Esophagus (tissue), 2 donors: ENCODE data around the gene TRAPPC5. TPM values are rescaled to one million over a fixed set of nuclear protein-coding genes. Genes with fewer than 3 reads are reported as not detected.

ENCODE experiments used
- H3K27ac ChIP-seq, 2 donors: one replicate each; pipeline ENCODE4 v1.5.1; 2013; ENCODE audit warnings: low read depth in 2 of 2, mild to moderate bottlenecking in 2 of 2, inconsistent platforms in 1 of 2, low read length in 1 of 2, moderate library complexity in 1 of 2
- H3K27me3 ChIP-seq, 2 donors: one replicate each; pipeline ENCODE4 v1.6.1; 2013; ENCODE audit warnings: low read length in 2 of 2, control low read depth in 1 of 2, mild to moderate bottlenecking in 1 of 2; ENCODE audit not compliant: insufficient read depth in 2 of 2, control insufficient read depth in 1 of 2
- H3K36me3 ChIP-seq, 2 donors: one replicate each; pipeline ENCODE4 v1.6.1; 2013; ENCODE audit warnings: low read length in 1 of 2; ENCODE audit not compliant: control insufficient read depth in 2 of 2, insufficient read depth in 2 of 2
- H3K4me1 ChIP-seq, 2 donors: one replicate each; pipeline ENCODE4 v1.6.1; 2013; ENCODE audit warnings: low read length in 1 of 2; ENCODE audit not compliant: control insufficient read depth in 2 of 2, insufficient read depth in 2 of 2
- H3K4me3 ChIP-seq, 2 donors: one replicate each; pipeline ENCODE4 v1.5.1; 2013; ENCODE audit warnings: low read length in 2 of 2, mild to moderate bottlenecking in 2 of 2, low read depth in 1 of 2, moderate library complexity in 1 of 2
- H3K9me3 ChIP-seq, 2 donors: one replicate each; pipeline ENCODE4 v1.6.1; 2013; ENCODE audit warnings: mild to moderate bottlenecking in 2 of 2, low read depth in 1 of 2, low read length in 1 of 2, moderate library complexity in 1 of 2; ENCODE audit not compliant: control insufficient read depth in 2 of 2, insufficient read depth in 1 of 2
- WGBS, 2 donors: extraction: QIAGEN DNeasy Blood & Tissue Kit; methylation state at CpG; one replicate each; pipeline ENCODE4 v1.1.7; 2013; 5-methylcytosine and 5-hydroxymethylcytosine counted together
- polyA plus RNA-seq, 2 donors: library from polyadenylated mRNA; stranded (reverse); fragments of 200-250 nt; gene quantifications; one replicate each; pipeline ENCODE4 v1.2.3, GENCODE V29; 2013
- donor health status: healthy with polysubstance abuse.
- donor health status: Bipolar disorder and iron deficiency.

The TRAPPC5 gene
- polyA plus RNA-seq, 2 donors = 133 to 137 TPM

- 76 to 77% methylated on average over 6 of the region's 6 CpGs for WGBS, 2 donors
- peaks cover 0 to 2% of the 10 kb centered on the region in 2 donors for H3K27me3 ChIP-seq
Measured at GRCh38 chr19:7720351-7720750, 39.7 kb downstream of the TRAPPC5 start.

DNA sequence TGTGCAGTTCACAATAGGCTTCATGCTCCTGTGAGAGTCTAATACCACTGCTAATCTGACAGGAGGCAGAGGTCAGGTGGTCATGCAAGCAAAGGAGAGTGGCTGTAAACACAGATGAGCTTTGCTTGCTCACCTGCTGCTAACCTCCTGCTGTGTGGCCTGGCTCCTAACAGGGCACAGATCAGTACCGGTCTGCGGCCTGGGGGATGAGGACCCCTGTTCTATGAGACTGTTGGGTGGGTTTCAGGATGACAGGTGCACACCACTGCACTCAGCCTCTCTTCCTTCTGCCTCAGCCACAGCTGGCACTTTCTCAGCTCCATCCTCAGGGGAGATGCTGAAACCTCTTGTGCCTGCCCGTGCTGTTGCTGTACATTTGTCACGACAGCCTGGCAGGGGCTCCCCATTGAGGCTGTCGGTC, 41.6 kb downstream of the TRAPPC5 start:
- H3K4me1 ChIP-seq = no peaks in the 10 kb centered on the region
- H3K9me3 ChIP-seq = no peaks in the 10 kb centered on the region
- H3K36me3 ChIP-seq = no peaks in the 10 kb centered on the region
- no peak overlapping the region for H3K4me3 ChIP-seq
- H3K27ac ChIP-seq = no peak overlapping the region
- WGBS, 2 donors = 41 to 43% methylated on average over 5 of the region's 5 CpGs
- no peaks in the 10 kb centered on the region for H3K27me3 ChIP-seq

More at GRCh38 chr19:7720351-7720750, 39.7 kb downstream of the TRAPPC5 start:
- no peaks in the 10 kb centered on the region for H3K4me1 ChIP-seq
- no peak overlapping the region for H3K4me3 ChIP-seq
- peaks cover 0 to 3% of the 10 kb centered on the region in 2 donors for H3K9me3 ChIP-seq
- H3K36me3 ChIP-seq = no peaks in the 10 kb centered on the region
- no peak overlapping the region for H3K27ac ChIP-seq

DNA sequence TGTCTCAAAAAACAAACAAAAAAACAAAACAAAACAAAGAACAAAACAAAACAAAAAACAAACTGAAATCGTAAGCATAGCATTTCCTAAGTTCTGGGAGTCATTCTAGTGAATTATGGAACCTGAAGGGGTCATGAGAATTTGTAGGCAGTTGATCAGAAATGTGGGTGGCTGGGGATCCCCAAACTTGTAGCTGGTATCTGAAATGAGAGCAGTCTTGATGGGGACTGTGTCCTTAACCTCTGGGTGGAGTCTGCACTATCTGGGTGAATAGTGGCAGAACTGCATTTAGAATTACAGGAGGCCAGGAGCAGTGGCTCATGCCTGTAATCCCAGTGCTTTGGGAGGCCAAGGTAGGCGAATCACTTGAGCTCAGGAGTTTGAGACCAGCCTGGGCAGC, 45.2 kb downstream of the TRAPPC5 start:
- 54 to 60% methylated on average over 2 of the region's 2 CpGs for WGBS, 2 donors
- H3K27ac ChIP-seq = no peak overlapping the region
- H3K4me3 ChIP-seq = no peak overlapping the region
- peaks cover 0 to 10% of the 10 kb centered on the region in 2 donors for H3K27me3 ChIP-seq
- no peaks in the 10 kb centered on the region for H3K36me3 ChIP-seq
- H3K4me1 ChIP-seq = peaks cover 0 to 5% of the 10 kb centered on the region in 2 donors
- H3K9me3 ChIP-seq = no peaks in the 10 kb centered on the region

DNA sequence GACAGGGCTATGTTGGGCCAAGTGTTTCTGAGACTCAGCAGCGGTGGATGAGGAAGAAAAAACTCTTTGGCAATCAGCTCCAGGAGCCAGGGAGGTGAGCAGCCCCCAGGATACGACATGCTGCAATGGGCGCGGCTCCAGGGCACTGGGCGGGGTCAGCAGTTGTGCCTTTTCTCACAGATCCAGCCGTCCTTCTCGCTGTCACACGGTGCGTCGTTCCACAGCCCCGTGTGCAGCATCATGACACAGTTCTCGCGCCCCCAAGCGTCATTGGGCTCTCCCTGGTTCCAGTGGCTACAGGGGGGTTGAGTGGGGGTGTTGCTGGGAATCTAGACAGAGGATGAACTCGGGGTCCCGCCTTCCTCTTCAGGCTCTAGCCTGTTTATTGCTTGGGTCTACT, 48.6 kb downstream of the TRAPPC5 start:
- peaks cover 0 to 10% of the 10 kb centered on the region in 2 donors for H3K27me3 ChIP-seq

DNA sequence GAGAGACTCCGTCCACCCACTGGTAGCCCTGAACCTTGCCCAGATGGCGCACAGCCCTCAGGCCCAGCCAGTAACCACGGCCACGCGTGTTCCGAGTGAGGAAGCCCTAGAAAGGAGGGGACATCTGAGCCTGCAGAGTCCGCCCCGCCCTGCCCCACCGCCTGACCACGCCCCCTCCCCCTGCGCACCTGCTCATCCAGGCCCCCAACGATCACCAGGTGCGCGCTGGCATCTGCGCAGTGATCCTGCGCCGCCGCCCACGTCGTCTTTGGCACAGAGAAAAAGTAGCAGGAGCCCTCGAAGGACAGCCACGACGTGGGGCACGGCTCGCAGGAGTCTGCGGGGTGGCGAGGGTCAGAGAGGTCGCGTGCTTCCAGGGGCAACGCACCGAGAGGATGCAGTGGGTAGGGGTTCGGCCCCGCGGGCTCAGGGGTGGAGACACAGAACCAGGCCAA, 49.2 kb downstream of the TRAPPC5 start:
- Histone ChIP-seq H3K9me3 (no peaks in the 10 kb centered on the region), H3K4me3 (no peak overlapping the region), H3K4me1 (peaks cover 0 to 5% of the 10 kb centered on the region in 2 donors), H3K27ac (no peak overlapping the region), H3K27me3 (peaks cover 0 to 10% of the 10 kb centered on the region in 2 donors), H3K36me3 (no peaks in the 10 kb centered on the region)
- WGBS, 2 donors = 8 to 9% methylated on average over 34 of the region's 34 CpGs

More for the DNA sequence above, 48.6 kb downstream of the TRAPPC5 start:
- H3K27ac ChIP-seq = no peak overlapping the region
- H3K9me3 ChIP-seq = no peaks in the 10 kb centered on the region
- H3K4me3 ChIP-seq = no peak overlapping the region
- WGBS, 2 donors = 9 to 18% methylated on average over 16 of the region's 16 CpGs
- H3K4me1 ChIP-seq = peaks cover 0 to 5% of the 10 kb centered on the region in 2 donors
- H3K36me3 ChIP-seq = no peaks in the 10 kb centered on the region

DNA sequence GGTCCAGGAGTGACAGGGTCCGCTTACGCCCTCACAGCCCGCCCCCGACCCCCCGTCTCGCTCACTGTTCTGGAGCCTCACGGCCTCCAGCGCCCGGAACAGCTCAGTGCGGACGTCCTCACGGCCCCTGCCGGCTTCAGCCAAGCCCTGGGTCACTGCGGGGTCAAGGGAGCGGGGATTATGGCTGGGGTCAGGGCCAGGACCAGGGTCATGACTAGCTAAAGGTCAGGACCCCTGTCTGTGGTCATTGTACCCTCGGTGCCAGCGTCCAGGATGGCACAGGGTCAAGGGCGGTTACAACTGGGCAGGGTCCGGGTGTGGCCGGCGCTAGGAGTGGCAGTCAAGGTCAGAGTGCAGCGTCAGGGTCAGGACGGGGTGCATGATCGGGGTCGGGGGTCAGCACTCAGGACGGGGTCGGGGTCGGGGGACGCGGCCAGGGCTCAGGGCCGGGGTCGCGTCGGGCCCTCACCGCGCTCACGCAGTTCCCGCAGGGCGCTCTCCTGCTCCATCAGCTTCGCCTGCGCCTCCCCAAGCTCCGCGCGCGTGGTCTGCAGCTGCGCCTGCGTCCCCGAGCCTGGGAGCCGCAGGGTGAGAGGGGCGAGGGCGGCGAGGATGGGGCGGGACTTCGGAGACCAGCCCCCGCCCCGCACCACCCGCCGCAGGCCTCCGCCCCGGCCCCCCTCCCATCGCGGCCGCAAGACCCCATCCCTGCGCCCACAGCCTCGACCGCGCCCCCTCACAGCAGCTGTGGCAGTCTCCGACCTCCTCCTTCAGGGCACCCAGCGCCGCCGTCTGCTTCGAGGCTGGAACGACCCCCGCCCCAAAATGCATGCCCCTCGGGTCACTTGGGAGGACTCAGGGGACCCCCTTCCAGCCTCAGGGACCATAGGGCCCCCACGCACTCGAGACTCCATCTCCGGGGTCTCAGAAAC, 49.9 kb downstream of the TRAPPC5 start:
- H3K9me3 ChIP-seq = no peaks in the 10 kb centered on the region
- peaks cover 0 to 5% of the 10 kb centered on the region in 2 donors for H3K4me1 ChIP-seq
- 4 to 7% methylated on average over 49 to 78 of the region's 78 CpGs for WGBS, 2 donors
- H3K4me3 ChIP-seq = no peak overlapping the region
- no peak overlapping the region for H3K27ac ChIP-seq
- no peaks in the 10 kb centered on the region for H3K36me3 ChIP-seq
- peaks cover 0 to 10% of the 10 kb centered on the region in 2 donors for H3K27me3 ChIP-seq

GRCh38 chr19:7731218-7731595, 50.6 kb downstream of the TRAPPC5 start:
- Histone ChIP-seq H3K4me1 (peaks cover 0 to 5% of the 10 kb centered on the region in 2 donors), H3K4me3 (no peak overlapping the region), H3K27me3 (peaks cover 0 to 10% of the 10 kb centered on the region in 2 donors), H3K9me3 (no peaks in the 10 kb centered on the region), H3K27ac (no peak overlapping the region), H3K36me3 (no peaks in the 10 kb centered on the region)
- 61 to 64% methylated on average over 39 of the region's 39 CpGs for WGBS, 2 donors

DNA sequence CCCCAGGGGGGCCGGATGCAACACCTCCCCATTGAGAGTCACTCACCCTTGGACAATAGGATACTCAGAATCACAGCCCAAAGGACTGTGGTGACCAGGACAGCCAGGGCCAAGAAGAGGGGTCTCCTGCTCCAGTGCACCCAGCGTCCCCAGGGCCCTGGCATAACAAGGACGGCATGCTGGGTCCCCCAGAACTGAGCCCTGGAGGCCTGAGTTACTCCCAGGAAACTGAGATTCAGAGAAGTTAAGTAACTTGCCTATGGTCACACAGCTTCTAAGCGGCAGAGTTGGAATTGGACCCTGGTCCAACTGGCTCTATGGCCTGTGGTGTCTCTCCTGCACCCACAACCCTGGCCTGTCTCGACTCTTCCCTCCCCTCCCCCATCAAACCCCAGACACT, 51.0 kb downstream of the TRAPPC5 start:
- 71% methylated on average over 5 of the region's 5 CpGs for WGBS, 2 donors
- no peaks in the 10 kb centered on the region for H3K9me3 ChIP-seq
- peaks cover 0 to 5% of the 10 kb centered on the region in 2 donors for H3K4me1 ChIP-seq
- no peak overlapping the region for H3K27ac ChIP-seq
- peaks cover 0 to 10% of the 10 kb centered on the region in 2 donors for H3K27me3 ChIP-seq
- no peaks in the 10 kb centered on the region for H3K36me3 ChIP-seq
- no peak overlapping the region for H3K4me3 ChIP-seq

GRCh38 chr19:7732045-7732444, 51.4 kb downstream of the TRAPPC5 start, which contains the start of gene CLEC4G:
TSS of gene CLEC4G (minus strand) at chr19:7732110. CDS start at chr19:7732102, 8 bp downstream.
- H3K27me3 ChIP-seq = peaks cover 0 to 10% of the 10 kb centered on the region in 2 donors
- H3K4me3 ChIP-seq = no peak within 1 kb of the TSS
- no peaks in the 10 kb centered on the region for H3K36me3 ChIP-seq
- H3K27ac ChIP-seq = no peak within 1 kb of the TSS
- H3K4me1 ChIP-seq = peaks cover 0 to 5% of the 10 kb centered on the region in 2 donors
- WGBS, 2 donors = 53 to 62% methylated on average over 9 of the region's 9 CpGs
- no peaks in the 10 kb centered on the region for H3K9me3 ChIP-seq
